Renal cortex interstitium (tissue), 15 donors: ENCODE results near the gene ZFYVE1. TPM values are rescaled to one million over a fixed set of nuclear protein-coding genes. Genes with fewer than 3 reads are reported as not detected.
A peak's percentile ranks its signal among the peaks of the same experiment; 100 is the strongest.
"Not testable (repeated sequence)": the region's sequence is repeated elsewhere in the genome, so short reads cannot be mapped to it uniquely, and the experiment has no call there.

ENCODE experiments used
- DNase-seq, 11 donors: peaks; one replicate each; pipeline ENCODE4 v3.0.0-alpha.2; 2013; ENCODE audit warnings: low read depth in 9 of 11, low spot score in 4 of 11; ENCODE audit errors: extremely low read depth in 1 of 11
- long read RNA-seq, 16 experiments: transcript quantifications; one replicate each; lab custom pipeline, GENCODE V29; 2026
- polyA plus RNA-seq, 3 donors: library from polyadenylated mRNA; unstranded; fragments of 120-200 nt; gene quantifications; one replicate each; pipeline ENCODE4 v1.2.1, GENCODE V29; 2013; ENCODE audit not compliant: insufficient read length in 3 of 3

The ZFYVE1 gene
- polyA plus RNA-seq: 10 to 100 TPM; 18.7 to 23.8 (median 19.6) TPM
- long read RNA-seq, donor 1: 0 reads
- long read RNA-seq, donor 2, full-length matches to known transcripts: 3 of 3 reads
- long read RNA-seq, donor 2, partial matches to known transcripts: 0 of 3 reads
- long read RNA-seq, donor 2, other reads (novel, unspliced or antisense): 0 of 3 reads
- long read RNA-seq, donor 3, full-length matches to known transcripts: 6 of 22 reads
- long read RNA-seq, donor 3, partial matches to known transcripts: 16 of 22 reads
- long read RNA-seq, donor 3, other reads (novel, unspliced or antisense): 0 of 22 reads
- long read RNA-seq, donor 4, full-length matches to known transcripts: 1 of 338 reads
- long read RNA-seq, donor 4, partial matches to known transcripts: 330 of 338 reads
- long read RNA-seq, donor 4, other reads (novel, unspliced or antisense): 7 of 338 reads
- long read RNA-seq, donor 5: 0 reads
- long read RNA-seq, donor 6, full-length matches to known transcripts: 5 of 85 reads
- long read RNA-seq, donor 6, partial matches to known transcripts: 80 of 85 reads
- long read RNA-seq, donor 6, other reads (novel, unspliced or antisense): 0 of 85 reads
- long read RNA-seq, donor 7, full-length matches to known transcripts: 2 of 8 reads
- long read RNA-seq, donor 7, partial matches to known transcripts: 6 of 8 reads
- long read RNA-seq, donor 7, other reads (novel, unspliced or antisense): 0 of 8 reads
- long read RNA-seq, donor 8: 0 reads
- long read RNA-seq, donor 9, full-length matches to known transcripts: 1 of 1 reads
- long read RNA-seq, donor 9, partial matches to known transcripts: 0 of 1 reads
- long read RNA-seq, donor 9, other reads (novel, unspliced or antisense): 0 of 1 reads
- long read RNA-seq, donor 10, full-length matches to known transcripts: 2 of 7 reads
- long read RNA-seq, donor 10, partial matches to known transcripts: 5 of 7 reads
- long read RNA-seq, donor 10, other reads (novel, unspliced or antisense): 0 of 7 reads
- long read RNA-seq, donor 11, full-length matches to known transcripts: 1 of 1 reads
- long read RNA-seq, donor 11, partial matches to known transcripts: 0 of 1 reads
- long read RNA-seq, donor 11, other reads (novel, unspliced or antisense): 0 of 1 reads
- long read RNA-seq, donor 12, full-length matches to known transcripts: 1 of 249 reads
- long read RNA-seq, donor 12, partial matches to known transcripts: 235 of 249 reads
- long read RNA-seq, donor 12, other reads (novel, unspliced or antisense): 13 of 249 reads
- long read RNA-seq, donor 13: 0 reads
- long read RNA-seq, donor 14, full-length matches to known transcripts: 1 of 1 reads
- long read RNA-seq, donor 14, partial matches to known transcripts: 0 of 1 reads
- long read RNA-seq, donor 14, other reads (novel, unspliced or antisense): 0 of 1 reads
- long read RNA-seq, donor 15: 0 reads
- long read RNA-seq, donor 16, full-length matches to known transcripts: 4 of 4 reads
- long read RNA-seq, donor 16, partial matches to known transcripts: 0 of 4 reads
- long read RNA-seq, donor 16, other reads (novel, unspliced or antisense): 0 of 4 reads

- DNase-seq: peak; percentile 89 to 98 (median 95)
Observed at GRCh38 chr14:73026845-73027542, at the start of gene ZFYVE1. Gene ZFYVE1, minus strand, starts transcription at chr14:73027106. Its CDS starts 2,598 bp downstream, at chr14:73024508.

GRCh38 chr14:73069585-73069984, 42.7 kb upstream of the ZFYVE1 start:
- no peak for DNase-seq

- DNase-seq: peak in 8 of 11 donors; percentile 9 to 32 (median 20)
Observed at GRCh38 chr14:73058922-73059673, 32.2 kb upstream of the ZFYVE1 start.

GRCh38 chr14:73058224-73058921, 31.5 kb upstream of the ZFYVE1 start, which contains the start of gene RBM25:
Gene RBM25, plus strand, starts transcription at chr14:73058534. Its CDS starts 13,108 bp downstream, at chr14:73071642.
- peak; percentile 89 to 99 (median 97) for DNase-seq

GRCh38 chr14:73057944-73058223, 31.0 kb upstream of the ZFYVE1 start:
- no peak for DNase-seq

GRCh38 chr14:73055251-73055650, 28.3 kb upstream of the ZFYVE1 start:
- DNase-seq: no peak

- DNase-seq: no peak
Observed at GRCh38 chr14:73049428-73049827, 22.5 kb upstream of the ZFYVE1 start.

GRCh38 chr14:73047808-73048207, 20.9 kb upstream of the ZFYVE1 start:
- DNase-seq: no peak

GRCh38 chr14:73036706-73037450, 10.0 kb upstream of the ZFYVE1 start:
- DNase-seq: not testable (repeated sequence)

GRCh38 chr14:73027984-73028383, 1.1 kb upstream of the ZFYVE1 start:
- DNase-seq: no peak

- DNase-seq: no peak
Observed at GRCh38 chr14:73027546-73027945, 640 bp upstream of the ZFYVE1 start.

- DNase-seq: peak in 1 of 11 donors; percentile 9
Observed at GRCh38 chr14:73026243-73026844, 562 bp downstream of the ZFYVE1 start.

- no peak for DNase-seq
Observed at GRCh38 chr14:73025544-73025943, 1.4 kb downstream of the ZFYVE1 start.

- no peak for DNase-seq
Observed at GRCh38 chr14:73022051-73022450, 4.9 kb downstream of the ZFYVE1 start.

- DNase-seq: not testable (repeated sequence)
Observed at GRCh38 chr14:73016011-73016410, 10.9 kb downstream of the ZFYVE1 start.

GRCh38 chr14:73015552-73015951, 11.4 kb downstream of the ZFYVE1 start:
- DNase-seq: not testable (repeated sequence)
